Measurements from ENCODE around the gene LRRTM3.

Gene LRRTM3

DNA sequence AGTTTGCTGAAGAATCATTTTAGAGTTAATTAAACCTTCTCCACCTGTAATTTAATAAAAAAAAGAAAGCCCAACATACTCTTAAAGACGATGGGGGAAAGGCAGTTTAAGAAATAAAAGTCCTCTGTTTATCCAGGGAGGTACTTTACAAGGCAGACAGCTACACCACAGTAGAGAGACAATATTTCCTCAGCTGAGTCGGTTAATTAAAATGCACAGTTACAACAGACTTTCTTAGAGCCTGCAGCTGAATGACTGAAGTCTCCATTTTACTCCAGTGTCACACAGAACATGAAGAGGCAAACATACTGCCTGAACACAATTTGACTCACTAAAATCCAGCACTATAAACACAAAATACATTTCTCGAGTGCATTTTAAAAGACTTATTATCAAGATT is 15.1 kb downstream of the LRRTM3 start:
- DNase-seq: no peak

DNA sequence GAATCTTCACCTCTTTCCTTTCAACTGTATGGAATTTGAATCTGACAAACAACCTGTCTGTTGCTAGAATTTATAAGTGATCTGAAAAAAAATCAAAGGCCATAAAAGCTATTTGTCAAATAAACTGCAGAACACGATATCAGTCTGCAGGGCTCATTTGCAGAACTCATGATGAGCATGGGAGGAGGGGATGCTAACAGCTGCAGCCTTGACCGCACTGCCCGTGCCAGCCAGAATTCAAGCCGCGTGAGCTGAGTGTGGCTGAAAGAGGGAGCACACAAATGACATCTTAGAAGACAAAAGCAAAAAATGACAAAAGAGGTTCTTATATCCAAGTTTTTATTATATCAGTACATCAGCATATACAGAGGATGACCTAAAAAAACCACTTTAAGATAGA is 15.7 kb downstream of the LRRTM3 start:
- DNase-seq: no peak

DNA sequence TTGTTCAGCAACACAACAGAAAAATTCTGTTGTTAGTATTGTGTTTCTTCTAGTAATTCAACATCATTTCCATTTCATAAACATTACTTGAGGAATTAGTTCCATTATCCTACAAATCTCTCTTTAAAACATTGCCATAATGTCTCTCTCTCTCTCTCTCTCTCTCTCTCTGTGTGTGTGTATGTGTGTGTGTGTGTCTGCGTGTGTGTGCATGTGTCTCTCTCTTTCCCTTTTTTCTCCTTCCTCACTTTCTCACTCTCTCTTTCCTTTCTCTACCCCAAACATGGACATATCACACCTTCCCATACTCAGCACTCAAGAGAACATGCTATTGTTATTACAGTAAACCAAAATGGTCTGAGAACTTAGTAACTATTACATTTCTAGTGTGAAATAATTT is 16.6 kb downstream of the LRRTM3 start:
- no peak for DNase-seq

DNA sequence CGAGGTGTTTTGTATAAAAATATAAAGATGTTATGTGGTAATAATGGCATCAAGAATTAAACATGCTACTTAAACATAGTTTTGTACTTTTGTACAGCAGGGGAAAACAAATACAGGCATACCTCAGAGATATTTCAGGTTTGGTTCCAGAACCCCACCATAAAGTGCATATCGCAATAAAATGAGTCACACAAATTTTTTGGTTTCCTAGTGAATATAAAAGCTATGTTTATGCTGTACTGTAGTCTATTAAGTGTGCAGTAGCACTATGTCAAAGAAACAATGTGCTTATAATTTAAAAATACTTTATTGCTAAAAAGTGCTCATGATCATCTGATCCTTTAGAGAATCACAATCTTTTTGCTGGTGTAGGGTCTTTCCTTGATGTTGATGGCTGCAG is 17.8 kb downstream of the LRRTM3 start:
- DNase-seq: no peak

DNA sequence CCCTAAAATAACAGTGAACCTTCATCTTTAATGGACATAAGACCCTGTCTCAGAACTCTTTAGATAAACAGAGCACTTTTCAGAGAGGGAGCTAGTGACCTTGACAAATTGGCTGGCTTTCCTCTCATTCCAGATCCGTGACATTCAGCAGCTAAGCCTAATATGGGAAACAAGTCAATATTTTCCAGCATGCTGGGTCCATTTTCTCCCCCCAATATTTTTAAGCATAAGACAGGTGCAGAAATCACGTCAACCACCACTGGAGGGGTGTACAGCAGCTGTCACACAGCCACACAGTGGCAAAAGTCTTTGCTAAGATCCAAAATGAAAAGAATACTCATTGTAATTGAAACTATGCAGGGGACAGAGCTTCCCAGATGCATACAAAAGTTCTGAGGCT is 26.1 kb downstream of the LRRTM3 start:
- no peak for DNase-seq

DNA sequence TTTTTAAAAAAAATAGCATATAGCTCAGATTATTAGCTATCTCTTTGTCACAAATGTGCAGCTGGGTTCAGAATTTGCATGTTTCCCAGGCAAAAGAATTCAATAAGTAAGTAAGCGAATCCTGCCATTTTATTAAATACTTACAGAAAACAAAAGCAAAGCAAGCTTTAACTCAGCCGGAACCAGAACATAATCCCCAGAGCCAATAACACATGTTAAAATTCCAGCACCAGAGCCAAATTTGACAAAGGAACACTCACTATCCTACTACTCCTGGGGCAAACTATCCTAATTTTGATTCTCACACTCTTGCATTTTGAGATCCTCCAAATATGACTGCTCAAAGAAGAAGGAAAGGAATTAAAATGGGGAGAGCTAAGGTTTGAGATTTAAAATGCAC is 32.6 kb downstream of the LRRTM3 start:
- DNase-seq: no peak

DNA sequence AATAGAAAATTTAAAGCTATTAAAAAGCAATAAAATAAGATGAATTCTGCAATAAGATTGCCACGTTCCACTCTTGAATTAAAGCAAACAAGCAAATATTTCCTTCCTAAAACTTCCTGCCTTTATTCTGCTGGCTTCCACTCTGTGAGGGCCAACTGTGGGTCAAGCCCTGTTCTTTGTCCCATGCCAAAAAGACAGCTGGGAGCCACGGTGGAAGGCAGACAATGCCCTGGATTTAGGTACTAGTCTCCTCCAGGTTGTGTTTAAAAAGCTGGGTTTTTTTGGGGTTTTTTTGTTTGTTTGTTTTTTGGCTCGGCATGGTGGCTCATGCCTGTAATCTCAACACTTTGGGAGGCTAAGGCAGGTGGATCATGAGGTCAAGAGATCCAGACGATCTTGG is 39.1 kb downstream of the LRRTM3 start:
- DNase-seq: no peak

DNA sequence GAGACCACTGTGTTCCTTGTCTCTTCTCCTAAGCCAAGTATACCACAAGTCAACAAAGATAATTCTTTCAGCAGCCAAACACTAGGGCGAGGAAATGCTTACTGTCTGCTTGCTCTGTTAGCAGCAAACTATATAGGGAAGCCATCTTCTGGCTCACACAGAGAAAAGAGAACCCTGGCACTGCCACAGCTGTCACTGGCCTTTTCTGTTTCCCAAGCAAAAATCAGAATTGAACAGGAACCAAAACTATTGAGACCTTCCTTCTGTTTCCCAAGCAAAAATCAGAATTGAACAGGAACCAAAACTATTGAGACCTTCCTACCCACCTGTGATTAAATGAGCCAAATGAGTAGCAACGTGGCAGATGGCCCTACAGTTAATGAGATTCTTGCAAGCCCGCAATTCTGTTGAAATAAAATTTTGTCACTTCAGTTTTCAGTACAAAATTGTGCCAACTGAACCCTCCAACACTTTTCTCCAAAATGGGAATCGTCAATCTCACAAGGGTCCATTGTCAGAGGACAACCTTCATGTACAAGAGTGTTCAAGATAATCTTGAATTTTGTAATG is 54.5 kb downstream of the LRRTM3 start:
- no peak for DNase-seq

DNA sequence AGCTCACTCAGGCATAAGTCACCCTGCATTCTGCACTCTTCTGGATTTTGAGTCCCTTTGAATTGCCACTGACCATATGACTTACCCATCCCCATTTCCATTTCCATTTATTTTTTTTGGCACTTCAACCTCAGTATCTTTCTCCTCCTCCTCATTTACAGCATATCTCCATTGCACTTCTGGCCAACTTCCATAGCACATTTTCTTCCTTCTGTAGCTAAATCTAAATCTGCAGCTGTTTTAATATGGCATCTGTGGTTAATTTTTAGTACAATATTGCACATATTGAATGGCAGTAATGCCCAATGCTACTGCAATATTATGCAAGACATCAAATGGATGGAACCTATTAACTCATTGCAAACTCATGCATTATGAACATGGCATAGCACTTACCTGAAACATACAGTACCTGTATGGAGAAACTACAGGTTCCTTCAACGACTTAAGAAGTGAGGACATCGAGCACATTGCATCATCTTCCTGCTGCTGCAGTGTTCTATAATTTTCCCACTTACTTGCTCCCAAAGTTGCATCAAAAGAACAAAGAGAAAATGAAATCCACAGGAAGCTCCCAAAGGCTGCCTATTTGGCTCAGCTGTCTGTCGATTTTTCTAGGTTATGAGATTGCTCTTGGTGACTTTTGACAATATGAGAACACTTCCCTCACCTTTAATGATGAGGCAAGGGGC is 55.7 kb downstream of the LRRTM3 start:
- no peak for DNase-seq

DNA sequence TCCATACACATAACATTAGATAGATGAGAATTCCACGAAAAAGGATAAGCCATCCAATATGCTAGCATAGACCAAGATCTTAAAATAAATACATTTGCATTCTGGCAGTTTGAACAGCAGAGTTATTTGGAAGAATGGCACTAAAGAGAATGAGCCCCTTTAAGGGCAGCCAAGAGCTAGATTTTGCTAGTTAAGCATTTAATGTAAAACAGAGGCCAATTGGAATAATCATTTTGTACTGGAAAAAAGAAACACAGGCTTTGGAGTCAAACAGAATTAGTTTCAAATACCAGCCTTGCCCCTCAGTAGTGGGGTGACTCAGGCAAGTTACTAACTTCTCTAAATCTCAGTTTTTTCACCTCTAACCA is 56.2 kb downstream of the LRRTM3 start:
- no peak for DNase-seq

DNA sequence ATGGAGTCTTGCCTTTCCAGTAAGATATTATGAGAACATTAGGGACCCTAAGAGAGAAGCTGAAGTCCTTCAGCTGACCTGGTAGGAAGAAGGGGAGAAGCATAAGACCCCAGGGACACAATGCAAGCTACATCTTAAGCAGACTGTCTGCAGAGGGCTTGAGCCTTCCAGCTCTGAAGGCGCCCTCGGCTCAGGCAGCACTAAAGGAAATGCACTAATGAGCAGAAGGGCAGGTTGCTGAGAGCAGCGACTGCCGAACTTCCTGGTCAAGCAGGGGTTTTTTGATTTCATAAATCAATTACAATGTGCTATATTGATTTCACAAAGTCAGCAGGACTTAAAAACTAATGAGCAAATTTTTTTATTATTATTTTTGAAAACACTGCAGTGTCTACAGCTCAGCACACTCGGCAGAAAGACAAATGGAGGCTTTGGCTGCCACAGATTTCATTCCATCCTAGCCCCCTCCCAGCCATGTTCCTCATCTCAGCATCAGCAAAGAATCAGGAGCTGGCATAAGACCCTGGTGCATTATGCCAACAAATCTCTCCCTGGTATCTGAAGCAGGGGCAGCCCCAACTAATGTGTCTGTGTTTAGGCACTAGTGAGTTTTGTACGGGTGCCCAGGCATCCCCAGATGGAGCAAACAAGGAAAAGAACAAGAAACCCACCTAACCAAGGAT is 57.1 kb downstream of the LRRTM3 start:
- no peak for DNase-seq

DNA sequence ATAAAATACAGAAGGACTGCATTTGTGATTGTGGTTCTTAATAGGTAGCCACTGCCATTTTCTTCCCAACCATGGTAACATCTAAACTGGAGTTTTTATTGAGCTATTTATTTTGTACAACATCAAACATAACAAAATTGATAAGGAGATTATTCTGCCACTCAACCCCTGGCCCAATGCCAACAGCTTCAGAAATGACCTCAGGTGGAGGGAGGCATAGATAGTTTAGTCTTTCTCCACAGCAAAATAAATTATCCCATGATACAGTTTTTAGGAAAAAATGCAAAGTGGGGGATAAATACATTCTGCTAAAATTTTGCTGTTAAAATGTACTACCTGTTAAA is 57.6 kb downstream of the LRRTM3 start:
- DNase-seq: no peak

DNA sequence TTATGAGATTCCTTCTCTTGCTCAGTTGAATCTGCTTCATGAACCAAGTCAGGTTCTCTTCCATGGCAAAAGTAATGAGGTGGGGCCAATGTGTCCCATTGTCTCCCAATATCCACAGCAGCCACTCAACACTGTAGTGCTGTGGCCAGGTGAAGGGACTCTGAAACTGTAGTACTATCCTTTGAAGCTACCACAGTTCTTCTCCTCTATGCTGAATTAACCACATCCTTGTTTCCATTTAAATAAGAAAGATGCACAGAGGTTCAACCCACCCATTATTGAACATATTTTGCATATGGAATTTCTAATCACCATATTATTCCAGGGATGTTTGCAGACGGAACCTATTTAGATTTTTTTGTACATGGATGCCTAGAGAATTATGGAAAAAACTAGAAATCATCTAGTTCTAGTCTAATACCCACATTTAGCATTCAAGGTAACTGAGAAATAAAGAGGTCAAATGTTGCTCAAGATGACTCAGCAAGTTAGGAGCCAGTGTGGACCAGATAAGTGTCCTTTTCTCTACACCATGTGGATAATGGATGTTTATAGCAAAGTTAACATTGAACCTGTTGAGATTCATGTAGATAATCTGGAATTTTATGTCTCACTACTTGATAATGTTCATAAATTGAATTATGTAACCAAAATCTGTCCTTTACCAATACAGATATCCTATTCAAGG is 64.5 kb downstream of the LRRTM3 start:
- no peak for DNase-seq

DNA sequence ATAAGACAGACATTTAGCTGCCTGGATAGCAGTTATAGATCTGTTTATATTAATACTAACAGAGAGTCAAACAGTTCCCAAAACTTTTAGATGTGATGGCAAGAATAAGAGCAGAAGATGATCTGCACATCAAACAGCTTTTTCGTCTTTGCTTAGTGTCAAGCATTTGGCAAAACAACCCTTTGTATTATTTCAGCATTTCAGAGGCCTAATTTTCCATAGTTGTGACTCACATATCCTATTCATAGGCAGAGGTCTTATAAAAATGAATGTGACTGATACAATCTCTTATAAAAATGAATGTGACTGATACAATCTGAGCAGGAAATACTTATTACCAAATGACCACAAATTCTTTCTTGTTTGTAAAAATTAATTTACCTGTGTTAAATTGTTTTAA is 71.2 kb downstream of the LRRTM3 start:
- no peak for DNase-seq

DNA sequence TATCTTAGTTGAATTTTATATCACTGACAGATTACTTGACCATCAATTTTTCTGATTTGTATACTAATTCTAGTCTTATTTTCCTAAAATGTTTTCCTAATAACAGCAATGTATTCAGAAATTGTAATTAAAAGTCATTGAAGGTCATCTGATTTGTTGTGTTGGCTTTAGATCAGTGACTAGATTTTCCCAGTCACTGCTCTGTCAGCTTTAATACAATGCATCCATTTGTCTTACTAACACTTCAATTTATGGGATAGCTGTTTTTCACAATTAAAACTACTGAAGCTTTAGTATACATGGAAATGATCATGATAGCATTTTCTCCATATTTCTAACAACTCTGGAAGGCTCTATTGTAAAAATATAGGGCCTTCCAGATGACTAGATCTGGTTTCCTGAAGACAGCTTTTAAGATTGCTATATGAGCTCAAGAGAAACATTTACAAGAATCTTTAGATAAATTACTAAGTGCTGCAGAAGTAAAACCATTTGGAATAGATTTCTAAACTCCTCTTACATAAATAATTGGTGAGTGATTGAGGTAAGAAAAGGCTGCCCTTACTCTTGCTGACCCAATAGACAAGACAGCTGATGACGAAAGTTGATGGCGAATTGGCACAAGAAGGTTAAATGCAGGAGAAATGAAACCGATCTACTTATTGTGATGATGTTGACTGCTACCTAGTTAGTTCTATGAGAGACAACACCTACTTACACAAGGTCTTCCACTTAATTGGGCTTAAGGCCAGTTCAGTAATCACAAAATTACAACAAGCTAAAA is 74.1 kb downstream of the LRRTM3 start:
- DNase-seq: no peak

DNA sequence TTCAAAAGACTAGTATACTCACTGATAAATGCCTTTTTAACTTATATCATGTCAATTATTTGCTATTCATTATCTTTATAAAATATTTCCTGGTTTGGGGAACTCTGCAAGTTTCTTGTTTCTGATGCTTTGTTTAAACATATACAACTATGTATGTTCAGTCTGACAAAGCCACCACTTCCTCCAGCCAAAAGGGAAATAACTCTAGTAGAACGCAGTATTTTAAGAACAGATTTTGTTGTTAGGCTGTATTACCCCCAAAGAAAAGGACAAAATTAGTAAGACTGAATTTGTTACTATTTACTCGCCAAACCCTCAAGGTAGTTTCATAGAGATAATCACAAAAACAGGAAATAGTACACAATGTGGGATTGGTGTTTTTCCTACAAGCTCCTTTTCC is 78.9 kb downstream of the LRRTM3 start:
- DNase-seq: no peak

DNA sequence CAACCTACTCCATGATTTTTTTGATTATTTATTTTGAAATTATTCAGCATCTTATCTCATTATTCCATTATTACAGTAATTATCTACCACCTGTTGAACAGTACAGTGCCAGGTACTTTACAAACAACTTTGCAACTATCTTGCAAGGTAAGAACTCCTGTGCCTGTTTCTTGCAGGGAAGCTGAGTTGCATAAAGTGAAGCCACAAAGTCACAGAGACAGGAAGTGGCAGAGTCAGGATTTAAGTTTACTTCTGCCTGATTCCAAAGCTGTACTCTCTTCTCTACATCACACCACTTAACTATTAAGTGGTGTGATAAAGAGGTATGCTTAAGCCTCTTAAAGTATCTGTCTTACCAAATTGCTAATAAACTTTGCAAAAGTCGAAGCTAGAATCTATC is 80.1 kb downstream of the LRRTM3 start:
- no peak for DNase-seq

DNA sequence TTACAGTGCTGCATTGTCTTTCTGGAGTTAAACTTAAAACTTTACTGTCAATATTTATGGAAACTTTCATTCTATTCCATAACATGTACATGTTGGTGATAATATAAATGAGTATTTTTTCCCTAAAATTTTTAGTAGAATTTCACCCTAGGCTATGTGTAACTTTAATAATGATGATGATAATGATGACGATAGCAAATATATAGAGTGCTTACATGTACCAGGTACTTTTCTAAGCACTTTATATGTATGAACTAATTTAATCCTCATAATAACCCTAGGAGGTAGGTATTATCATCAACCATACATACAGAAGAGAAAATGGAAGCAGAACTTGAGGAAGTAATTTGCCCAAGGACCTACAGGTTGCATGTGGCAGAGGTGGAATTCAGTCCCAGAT is 85.6 kb downstream of the LRRTM3 start:
- DNase-seq: no peak

DNA sequence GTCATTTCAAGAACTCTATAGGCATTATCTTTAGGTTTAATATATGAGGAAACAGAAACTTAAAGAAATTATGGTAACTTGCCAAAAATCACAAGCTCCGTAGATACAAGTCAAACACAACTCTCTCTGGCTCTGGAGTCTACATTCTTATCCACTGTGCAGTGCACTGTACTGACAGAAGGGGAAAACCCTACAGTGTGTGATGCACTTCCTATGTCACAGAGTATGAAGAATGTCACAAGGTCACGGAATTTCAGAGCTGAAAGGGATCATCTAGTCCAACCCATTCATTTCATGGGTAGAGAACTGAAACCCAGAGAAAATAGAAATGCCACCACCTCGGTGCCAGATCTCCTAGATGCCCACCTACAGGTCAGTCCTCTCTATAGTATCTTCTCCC is 86.1 kb downstream of the LRRTM3 start:
- DNase-seq: no peak

DNA sequence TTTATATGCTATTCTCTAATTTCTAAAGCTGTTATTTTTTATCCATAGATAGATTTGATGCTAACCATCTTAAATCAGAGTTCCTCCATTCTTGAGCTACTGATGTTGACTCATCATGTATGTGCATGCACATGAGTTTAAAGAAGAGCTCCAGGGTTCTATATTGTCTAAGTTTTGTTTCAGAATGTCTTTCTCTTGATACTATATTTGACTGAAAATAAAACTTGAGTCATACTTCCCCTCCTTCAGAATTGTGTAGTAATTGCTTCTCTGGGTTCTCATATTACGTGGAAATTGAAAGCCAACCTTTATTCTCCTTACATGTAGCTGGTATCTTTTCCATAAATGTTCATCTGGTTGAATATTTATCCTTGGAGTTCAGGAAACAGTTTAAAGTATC is 89.4 kb downstream of the LRRTM3 start:
- DNase-seq: no peak

DNA sequence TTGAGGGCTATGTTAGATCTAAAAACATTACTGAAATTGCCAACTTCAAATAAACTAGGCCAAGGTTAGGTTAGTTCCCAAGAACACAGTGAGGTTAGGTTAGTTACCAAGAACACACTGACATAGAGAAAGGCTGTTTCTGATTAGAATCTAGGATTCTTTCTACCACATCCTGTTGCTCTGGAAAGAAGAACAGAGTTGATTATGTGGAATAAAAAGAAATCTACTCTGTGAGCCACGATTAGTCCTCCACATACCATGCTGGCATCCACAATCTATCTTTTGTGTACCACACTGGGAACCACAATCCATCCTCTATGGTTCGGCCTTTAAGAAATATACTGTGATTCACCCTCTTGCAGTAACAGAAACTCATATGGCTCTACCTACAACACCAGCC is 91.4 kb downstream of the LRRTM3 start:
- no peak for DNase-seq

DNA sequence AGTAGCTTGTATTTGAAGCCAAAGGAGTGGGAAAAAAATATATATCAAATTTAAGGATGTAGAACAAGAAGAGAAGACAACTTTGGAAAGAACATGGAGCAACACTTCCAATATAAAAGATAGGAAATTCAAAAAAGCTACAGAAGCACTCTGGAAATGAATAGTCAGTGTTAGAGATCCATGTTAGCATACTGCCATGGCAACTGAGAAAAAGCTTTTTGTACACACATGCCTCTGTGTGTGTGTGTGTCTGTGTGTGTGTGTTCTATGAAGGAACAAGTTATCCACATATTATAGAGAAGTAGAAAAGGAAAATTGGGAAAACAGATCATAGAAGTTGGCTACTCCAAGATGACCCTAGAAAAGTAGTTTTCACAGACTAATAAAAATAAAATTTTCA is 96.3 kb downstream of the LRRTM3 start:
- no peak for DNase-seq

DNA sequence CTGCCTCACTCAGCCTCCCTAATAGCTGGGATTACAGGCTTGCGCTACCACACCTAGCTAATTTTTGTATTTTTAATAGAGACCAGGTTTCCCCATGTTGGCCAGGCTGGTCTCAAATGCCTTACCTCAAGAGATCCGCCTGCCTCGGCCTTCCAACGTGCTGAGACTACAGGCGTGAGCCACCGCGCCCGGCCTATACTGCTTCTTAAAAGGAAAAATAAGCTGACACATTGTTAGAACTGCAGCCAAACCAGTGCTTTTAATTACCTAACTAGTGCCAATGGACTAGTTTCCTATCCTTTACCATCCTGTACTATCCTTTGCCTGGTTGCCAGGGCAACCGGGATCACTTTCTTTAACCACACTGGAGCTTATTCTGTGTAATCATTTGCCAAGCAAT is 108.0 kb downstream of the LRRTM3 start:
- no peak for DNase-seq

DNA sequence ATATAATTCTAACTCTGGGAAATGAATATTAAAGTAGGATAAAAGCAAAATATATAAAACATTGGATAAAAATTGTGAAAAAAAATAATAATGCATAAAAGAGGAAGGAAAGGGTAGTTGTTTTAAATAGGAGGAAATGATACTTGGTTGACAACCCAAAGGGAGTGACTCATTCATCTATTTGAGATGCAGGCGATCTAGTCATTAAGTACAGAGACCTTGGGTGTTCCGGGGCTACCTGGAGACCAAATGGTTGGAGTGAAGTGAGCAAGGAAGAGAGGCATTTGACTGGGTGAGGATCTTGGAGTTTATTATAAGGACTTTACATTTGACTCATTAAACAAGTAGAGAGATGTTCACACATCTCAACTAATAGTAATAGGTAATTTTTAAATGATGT is 111.0 kb downstream of the LRRTM3 start:
- no peak for DNase-seq
